NT2/D1 (cell line): Measurements from ENCODE around the gene TTC22.

ENCODE experiments used
- SUZ12 ChIP-seq: IDR thresholded peaks from 2 replicates; pipeline ENCODE4 v1.6.1; 2011; ENCODE audit not compliant: insufficient read length, insufficient read depth; ENCODE audit errors: extremely low read depth
- YY1 ChIP-seq: IDR thresholded peaks from 2 replicates; pipeline ENCODE4 v1.6.1; 2011; ENCODE audit not compliant: insufficient read length, insufficient read depth

DNA sequence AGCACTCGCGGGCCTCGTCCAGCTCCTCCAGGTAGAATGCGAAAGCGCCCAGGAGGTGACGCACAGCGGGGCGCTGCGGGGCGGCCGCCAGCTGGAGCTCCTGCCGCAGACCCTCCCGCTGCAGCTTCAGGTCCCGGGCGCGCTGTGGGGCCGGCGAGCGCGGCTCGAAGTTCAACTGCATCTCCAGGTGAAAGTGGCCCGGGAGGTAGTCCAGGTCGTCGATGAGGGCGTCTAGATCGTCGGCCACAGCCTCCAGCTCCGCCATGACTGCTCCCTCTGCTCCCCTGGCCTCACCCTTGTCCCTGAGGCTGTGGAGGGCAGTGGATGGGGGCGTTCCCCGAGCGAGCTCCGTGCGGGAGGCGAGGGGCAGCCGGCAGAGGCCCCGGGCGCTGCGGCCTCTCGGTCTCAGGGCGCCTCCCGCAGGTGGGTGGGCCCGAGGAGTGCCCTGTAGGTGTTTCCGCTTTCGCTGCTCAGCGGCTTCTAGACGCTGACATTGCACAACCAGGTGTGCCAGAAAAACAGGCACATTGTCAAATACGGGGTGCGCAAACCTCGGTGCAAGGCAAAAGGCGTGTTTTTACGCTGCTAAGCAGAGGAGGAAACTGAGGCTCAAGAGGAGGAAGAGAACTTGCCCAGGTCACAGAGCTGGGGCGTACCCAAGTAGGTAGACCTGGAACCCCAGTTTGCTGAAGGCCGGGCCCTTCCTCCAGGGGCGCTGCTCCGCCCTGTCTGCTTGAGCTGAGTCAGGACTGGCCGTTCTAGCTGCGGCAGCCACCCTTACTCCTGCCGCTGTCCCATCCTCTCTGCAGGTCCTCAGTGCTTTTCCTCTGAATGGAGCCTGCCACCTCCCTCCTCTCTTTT lies at the start of gene TTC22:
- TF ChIP-seq YY1 = no peak
- no peak for TF ChIP-seq SUZ12
